Neutrophil (primary cell): ENCODE results near the gene CCDC57.
"Not testable (repeated sequence)": the region's sequence is repeated elsewhere in the genome, so short reads cannot be mapped to it uniquely, and the experiment has no call there.

Source experiments
- H3K27ac ChIP-seq: fragments of 200-600 bp; sonication (generic); 2 replicates; pipeline ENCODE4 v1.5.1; 2016; ENCODE audit warnings: mild to moderate bottlenecking, moderate library complexity
- H3K27me3 ChIP-seq: fragments of 200-600 bp; sonication (generic); 2 replicates; pipeline ENCODE4 v1.6.0; 2016; ENCODE audit warnings: mild to moderate bottlenecking
- H3K36me3 ChIP-seq: fragments of 200-600 bp; sonication (generic); 2 replicates; pipeline ENCODE4 v1.5.1; 2017
- H3K4me1 ChIP-seq, 2 experiments: fragments of 200-600 bp in 1 of 2; sonication (generic) in 1 of 2; 1 replicate in 1 of 2; 2 replicates in 1 of 2; pipeline versions ENCODE4 v1.5.1 to v1.6.1; 2013 to 2016; ENCODE audit warnings: low read depth in 1 of 2, low read length in 1 of 2, mild to moderate bottlenecking in 1 of 2, moderate library complexity in 1 of 2; ENCODE audit not compliant: control insufficient read depth in 1 of 2, insufficient read depth in 1 of 2
- H3K4me3 ChIP-seq, 2 experiments: fragments of 200-600 bp in 1 of 2; sonication (generic) in 1 of 2; 1 replicate in 1 of 2; 2 replicates in 1 of 2; pipeline ENCODE4 v1.5.1; 2013 to 2016; ENCODE audit warnings: low read depth in 1 of 2, low read length in 1 of 2, mild to moderate bottlenecking in 1 of 2, moderate library complexity in 1 of 2
- H3K9me3 ChIP-seq: fragments of 200-600 bp; sonication (generic); 2 replicates; pipeline ENCODE4 v1.5.1; 2016
- CTCF ChIP-seq: fragments of 200-600 bp; sonication (generic); IDR thresholded peaks from 2 replicates; pipeline ENCODE4 v1.5.1; 2016; ENCODE audit warnings: antibody characterized with exemption

The CCDC57 gene

GRCh38 chr17:82256242-82256885 is 43.7 kb upstream of the CCDC57 start:
- H3K9me3 ChIP-seq: no peaks in the 10 kb centered on the region
- no peak overlapping the region for H3K27ac ChIP-seq
- no peaks in the 10 kb centered on the region for H3K4me1 ChIP-seq
- TF ChIP-seq CTCF: no peak
- peaks cover 97% of the 10 kb centered on the region for H3K36me3 ChIP-seq
- H3K27me3 ChIP-seq: no peaks in the 10 kb centered on the region
- H3K4me3 ChIP-seq: no peak overlapping the region

DNA sequence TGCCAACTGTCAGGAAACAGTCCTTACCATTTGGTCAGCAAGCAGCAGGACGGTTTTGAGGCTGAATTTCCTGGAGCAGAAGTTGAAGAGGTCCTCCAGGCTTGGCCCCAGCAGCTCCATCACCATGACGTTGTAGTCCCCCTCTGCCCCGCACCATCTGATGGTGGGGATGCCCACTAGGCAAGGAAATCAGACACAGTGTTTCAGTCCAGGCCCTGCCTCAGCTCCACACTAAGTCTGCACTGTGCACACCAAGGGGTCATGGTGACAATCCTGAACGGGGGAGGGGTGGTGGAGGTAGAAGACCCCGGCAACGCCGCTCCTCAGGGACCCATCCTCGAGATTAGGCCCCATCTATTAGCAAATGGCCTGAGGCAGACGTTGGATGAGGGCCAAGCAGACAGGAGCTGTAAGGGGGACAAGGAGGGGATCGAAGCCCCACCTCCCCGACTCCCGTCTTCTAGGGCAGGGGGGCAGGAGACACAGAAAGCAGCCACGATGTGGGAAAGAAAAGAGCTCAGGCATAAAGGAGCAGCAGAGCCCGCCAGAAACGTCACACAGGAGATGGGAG is 42.8 kb upstream of the CCDC57 start:
- H3K36me3 ChIP-seq: peaks cover 97% of the 10 kb centered on the region
- TF ChIP-seq CTCF: no peak
- no peaks in the 10 kb centered on the region for H3K27me3 ChIP-seq
- no peaks in the 10 kb centered on the region for H3K4me1 ChIP-seq
- no peaks in the 10 kb centered on the region for H3K9me3 ChIP-seq
- H3K4me3 ChIP-seq: no peak overlapping the region
- peak overlapping the region; percentile 3 for H3K27ac ChIP-seq

DNA sequence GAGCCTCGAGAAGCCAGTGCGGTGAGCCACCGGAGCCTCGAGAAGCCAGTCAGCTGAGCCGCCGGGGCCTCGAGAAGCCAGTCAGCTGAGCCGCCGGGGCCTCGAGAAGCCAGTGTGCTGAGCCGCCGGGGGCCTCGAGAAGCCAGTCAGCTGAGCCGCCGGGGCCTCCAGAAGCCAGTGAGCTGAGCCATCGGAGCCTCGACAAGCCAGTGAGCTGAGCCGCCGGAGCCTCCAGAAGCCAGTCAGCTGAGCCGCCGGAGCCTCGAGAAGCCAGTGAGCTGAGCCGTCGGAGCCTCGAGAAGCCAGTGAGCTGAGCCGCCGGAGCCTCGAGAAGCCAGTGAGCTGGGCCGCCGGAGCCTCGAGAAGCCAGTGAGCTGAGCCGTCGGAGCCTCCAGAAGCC is 42.1 kb upstream of the CCDC57 start:
- peaks cover 97% of the 10 kb centered on the region for H3K36me3 ChIP-seq
- H3K4me1 ChIP-seq, H3K27me3 ChIP-seq, H3K9me3 ChIP-seq, H3K4me3 ChIP-seq, H3K27ac ChIP-seq: not testable (repeated sequence)

DNA sequence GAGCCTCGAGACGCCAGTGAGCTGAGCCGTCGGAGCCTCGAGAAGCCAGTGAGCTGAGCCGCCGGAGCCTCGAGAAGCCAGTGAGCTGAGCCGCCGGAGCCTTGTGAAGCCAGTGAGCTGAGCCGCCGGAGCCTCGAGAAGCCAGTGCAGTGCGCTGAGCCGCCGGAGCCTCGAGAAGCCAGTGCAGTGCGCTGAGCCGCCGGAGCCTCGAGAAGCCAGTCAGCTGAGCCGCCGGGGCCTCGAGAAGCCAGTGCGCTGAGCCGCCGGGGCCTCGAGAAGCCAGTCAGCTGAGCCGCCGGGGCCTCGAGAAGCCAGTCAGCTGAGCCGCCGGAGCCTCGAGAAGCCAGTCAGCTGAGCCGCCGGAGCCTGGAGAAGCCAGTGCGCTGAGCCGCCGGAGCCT is 41.5 kb upstream of the CCDC57 start:
- H3K4me1 ChIP-seq, H3K27me3 ChIP-seq, H3K27ac ChIP-seq, H3K4me3 ChIP-seq, H3K9me3 ChIP-seq: not testable (repeated sequence)
- H3K36me3 ChIP-seq: peaks cover 97% of the 10 kb centered on the region

DNA sequence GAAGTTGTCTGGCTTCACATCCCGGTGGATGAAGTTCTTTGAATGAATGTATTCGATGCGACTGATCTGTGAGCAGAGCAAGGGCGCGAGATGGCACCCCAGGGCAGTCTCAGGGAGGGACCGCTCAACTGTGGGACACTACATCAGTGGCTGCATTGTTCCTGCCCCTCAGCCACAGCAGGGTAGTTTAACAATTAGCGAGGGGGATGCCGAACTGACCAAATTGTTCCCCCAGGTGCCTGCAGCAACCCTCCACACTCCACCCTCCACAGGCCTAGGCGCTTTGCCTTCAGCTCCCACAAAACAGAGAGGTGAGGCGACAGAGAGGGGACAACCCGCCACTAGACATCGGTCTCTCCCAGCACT is 40.5 kb upstream of the CCDC57 start:
- no peak for TF ChIP-seq CTCF
- Histone ChIP-seq H3K4me1 (no peaks in the 10 kb centered on the region), H3K27me3 (no peaks in the 10 kb centered on the region), H3K4me3 (no peak overlapping the region), H3K27ac (no peak overlapping the region), H3K36me3 (peaks cover 97% of the 10 kb centered on the region), H3K9me3 (no peaks in the 10 kb centered on the region)

GRCh38 chr17:82252511-82253178 is 40.0 kb upstream of the CCDC57 start:
- TF ChIP-seq CTCF: no peak
- Histone ChIP-seq H3K4me3 (no peak overlapping the region), H3K4me1 (no peaks in the 10 kb centered on the region), H3K27ac (no peak overlapping the region), H3K36me3 (peaks cover 99% of the 10 kb centered on the region), H3K9me3 (no peaks in the 10 kb centered on the region), H3K27me3 (no peaks in the 10 kb centered on the region)
